ENCODE measurements around the gene ZNF423. TPM values are rescaled to one million over a fixed set of nuclear protein-coding genes. Genes with fewer than 3 reads are reported as not detected.

The ZNF423 gene
- total RNA-seq, 3 donors from 2014 or later (not counting 1 experiment from before 2014, with no cell fraction given), result not detected

GRCh38 chr16:49712106-49712505 is 143.8 kb downstream of the ZNF423 start:
- TF ChIP-seq CTCF (IDR thresholded peaks at IDR 0.05), result no peak
- 87% methylated on average over 8 of the region's 9 CpGs for WGBS (ENCODE audit: insufficient coverage)

GRCh38 chr16:49709057-49709456 is 146.9 kb downstream of the ZNF423 start:
- TF ChIP-seq CTCF (IDR thresholded peaks at IDR 0.05), result no peak
- no peak for DNase-seq
- Histone ChIP-seq H3K4me1 (ENCODE audit: control insufficient read depth, insufficient read depth, low read length) (no peaks in the 10 kb centered on the region), H3K36me3 (ENCODE audit: control insufficient read depth, insufficient read depth, low read length) (no peaks in the 10 kb centered on the region), H3K4me3 (ENCODE audit: low read length) (no peak overlapping the region), H3K9me3 (ENCODE audit: control insufficient read depth, insufficient read depth, low read length) (peaks cover 3% of the 10 kb centered on the region), H3K27ac (ENCODE audit: low read length) (no peak overlapping the region), H3K27me3 (ENCODE audit: control insufficient read depth, insufficient read depth, low read length) (no peaks in the 10 kb centered on the region)
- Mint-ChIP-seq H3K36me3 (no peaks in the 10 kb centered on the region), H3K27me3 (ENCODE audit: low read depth in 2 of 2) (peaks cover 0 to 6% of the 10 kb centered on the region in 2 donors), H3K27ac (no peak overlapping the region), H3K9me3 (no peaks in the 10 kb centered on the region), H3K4me1 (no peaks in the 10 kb centered on the region), H3K4me3 (no peak overlapping the region)
- ATAC-seq, result no peak
- intact Hi-C loops (cut with micrococcal nuclease), result no loop called here
- 69% methylated on average over 12 of the region's 12 CpGs for WGBS (ENCODE audit: insufficient coverage)

More at GRCh38 chr16:49712106-49712505, 143.8 kb downstream of the ZNF423 start:
- Mint-ChIP-seq H3K27me3 (ENCODE audit: low read depth in 2 of 2) (peaks cover 0 to 8% of the 10 kb centered on the region in 2 donors), H3K27ac (no peak overlapping the region), H3K9me3 (no peaks in the 10 kb centered on the region), H3K4me3 (no peak overlapping the region), H3K4me1 (no peaks in the 10 kb centered on the region), H3K36me3 (no peaks in the 10 kb centered on the region)
- intact Hi-C loops (cut with micrococcal nuclease), result no loop called here
- no peak overlapping the region for H3K27ac ChIP-seq (ENCODE audit: low read length)
- DNase-seq (no peak), ATAC-seq (no peak)
- H3K4me1 ChIP-seq (ENCODE audit: control insufficient read depth, insufficient read depth, low read length), result no peaks in the 10 kb centered on the region
- no peak overlapping the region for H3K4me3 ChIP-seq (ENCODE audit: low read length)
- no peaks in the 10 kb centered on the region for H3K27me3 ChIP-seq (ENCODE audit: control insufficient read depth, insufficient read depth, low read length)
- no peaks in the 10 kb centered on the region for H3K36me3 ChIP-seq (ENCODE audit: control insufficient read depth, insufficient read depth, low read length)
- no peaks in the 10 kb centered on the region for H3K9me3 ChIP-seq (ENCODE audit: control insufficient read depth, insufficient read depth, low read length)

GRCh38 chr16:49708491-49708890 is 147.4 kb downstream of the ZNF423 start:
- no peak for DNase-seq
- no peak overlapping the region for H3K27ac Mint-ChIP-seq
- no peaks in the 10 kb centered on the region for H3K9me3 Mint-ChIP-seq
- WGBS (ENCODE audit: insufficient coverage), result 91% methylated on average over 6 of the region's 6 CpGs
- no peak overlapping the region for H3K4me3 Mint-ChIP-seq
- peaks cover 0 to 6% of the 10 kb centered on the region in 2 donors for H3K27me3 Mint-ChIP-seq (ENCODE audit: low read depth in 2 of 2)
- no peak for ATAC-seq
- TF ChIP-seq CTCF (IDR thresholded peaks at IDR 0.05), result no peak
- H3K4me1 Mint-ChIP-seq, result no peaks in the 10 kb centered on the region
- no peaks in the 10 kb centered on the region for H3K36me3 ChIP-seq (ENCODE audit: control insufficient read depth, insufficient read depth, low read length)
- no peaks in the 10 kb centered on the region for H3K4me1 ChIP-seq (ENCODE audit: control insufficient read depth, insufficient read depth, low read length)
- H3K27ac ChIP-seq (ENCODE audit: low read length), result no peak overlapping the region
- no peak overlapping the region for H3K4me3 ChIP-seq (ENCODE audit: low read length)
- H3K27me3 ChIP-seq (ENCODE audit: control insufficient read depth, insufficient read depth, low read length), result no peaks in the 10 kb centered on the region
- H3K36me3 Mint-ChIP-seq, result no peaks in the 10 kb centered on the region
- intact Hi-C loops (cut with micrococcal nuclease), result no loop called here
- peaks cover 3% of the 10 kb centered on the region for H3K9me3 ChIP-seq (ENCODE audit: control insufficient read depth, insufficient read depth, low read length)

GRCh38 chr16:49706620-49707355 is 149.1 kb downstream of the ZNF423 start:
- Histone ChIP-seq H3K9me3 (ENCODE audit: control insufficient read depth, insufficient read depth, low read length) (peaks cover 3% of the 10 kb centered on the region), H3K4me1 (ENCODE audit: control insufficient read depth, insufficient read depth, low read length) (no peaks in the 10 kb centered on the region), H3K4me3 (ENCODE audit: low read length) (no peak overlapping the region), H3K27me3 (ENCODE audit: control insufficient read depth, insufficient read depth, low read length) (no peaks in the 10 kb centered on the region), H3K36me3 (ENCODE audit: control insufficient read depth, insufficient read depth, low read length) (no peaks in the 10 kb centered on the region), H3K27ac (ENCODE audit: low read length) (no peak overlapping the region)
- Mint-ChIP-seq H3K27me3 (ENCODE audit: low read depth in 2 of 2) (peaks cover 0 to 6% of the 10 kb centered on the region in 2 donors), H3K27ac (no peak overlapping the region), H3K4me3 (no peak overlapping the region), H3K36me3 (no peaks in the 10 kb centered on the region), H3K4me1 (no peaks in the 10 kb centered on the region), H3K9me3 (no peaks in the 10 kb centered on the region)
- DNase-seq, result no peak
- intact Hi-C loops (cut with micrococcal nuclease), result no loop called here
- no peak for ATAC-seq
- TF ChIP-seq CTCF (IDR thresholded peaks at IDR 0.05), result no peak
- 90% methylated on average over 11 of the region's 11 CpGs for WGBS (ENCODE audit: insufficient coverage)
